B cell (primary cell): ENCODE data around the gene AGTR1. TPM values are rescaled to one million over a fixed set of nuclear protein-coding genes. Genes with fewer than 3 reads are reported as not detected.

Source experiments
- ATAC-seq: fragments of 200-7000 bp; cut with Tn5 transposase; one replicate; pipeline ENCODE4 v1.10.0; 2021; ENCODE audit warnings: low read depth, mild to moderate bottlenecking, moderate number of reproducible peaks, moderate library complexity
- CTCF ChIA-PET: fragments of 350-600 bp; sonication (Branson Sonifier 250); formaldehyde crosslinking; loops from one replicate; lab custom pipeline; 2021; ENCODE audit warnings: antibody characterized with exemption, inconsistent platforms; lab: Charles Lee
- POLR2A ChIA-PET: fragments of 350-600 bp; sonication (Branson Sonifier 250); formaldehyde crosslinking; loops from one replicate; lab custom pipeline; 2021; ENCODE audit warnings: antibody characterized with exemption; lab: Charles Lee
- DNase-seq: peaks from one replicate; pipeline ENCODE4 v3.0.0; 2013
- H2AFZ ChIP-seq: 2 replicates; pipeline ENCODE4 v1.6.1; 2012; ENCODE audit warnings: mild to moderate bottlenecking, low read depth, low read length; ENCODE audit not compliant: insufficient read depth, poor library complexity, severe bottlenecking
- H3K27ac ChIP-seq, 2 donors: 1 replicate in 1 of 2; 2 replicates in 1 of 2; pipeline ENCODE4 v1.5.1; 2012 to 2013; ENCODE audit warnings: low read length in 2 of 2, mild to moderate bottlenecking in 2 of 2, moderate library complexity in 1 of 2
- H3K27me3 ChIP-seq, 4 experiments: fragments of 200-600 bp in 1 of 4; sonication (generic) in 1 of 4; replicated peaks in 1 of 4; 1 replicate in 2 of 4; 2 replicates in 2 of 4; pipeline versions ENCODE4 v1.6.1 to v1.7.0; 2013 to 2016; ENCODE audit warnings: low read length in 3 of 4, mild to moderate bottlenecking in 2 of 4, mixed read lengths in 1 of 4, moderate library complexity in 1 of 4; ENCODE audit not compliant: insufficient read depth in 4 of 4, control insufficient read depth in 3 of 4; ENCODE audit errors: control extremely low read depth in 1 of 4
- H3K36me3 ChIP-seq, 2 experiments: replicated peaks in 1 of 2; 1 replicate in 1 of 2; 2 replicates in 1 of 2; pipeline versions ENCODE4 v1.6.1 to v1.7.1; 2013; ENCODE audit warnings: low read length in 1 of 2; ENCODE audit not compliant: insufficient read depth in 2 of 2, control insufficient read depth in 1 of 2; ENCODE audit errors: control extremely low read depth in 1 of 2, extremely low read depth in 1 of 2
- H3K4me1 ChIP-seq, 2 donors: fragments of 200-600 bp in 1 of 2; sonication (generic) in 1 of 2; 1 replicate in 1 of 2; 2 replicates in 1 of 2; pipeline versions ENCODE4 v1.5.1 to v1.6.1; 2013 to 2017; ENCODE audit warnings: low read length in 2 of 2; ENCODE audit not compliant: control insufficient read depth in 2 of 2, insufficient read depth in 2 of 2
- H3K4me2 ChIP-seq: replicated peaks from 2 replicates; pipeline ENCODE3; 2012; ENCODE audit warnings: mild to moderate bottlenecking, low read depth, low read length; ENCODE audit not compliant: poor library complexity, severe bottlenecking
- H3K4me3 ChIP-seq, 5 experiments: fragments of 200-600 bp in 1 of 5; sonication (generic) in 1 of 5; 1 replicate in 3 of 5; 2 replicates in 2 of 5; pipeline versions ENCODE4 v1.5.1 to v1.7.0; 2011 to 2016; ENCODE audit warnings: low read length in 4 of 5, mild to moderate bottlenecking in 4 of 5, low read depth in 2 of 5, control low read depth in 1 of 5, moderate library complexity in 1 of 5; ENCODE audit not compliant: insufficient read depth in 1 of 5; ENCODE audit errors: control extremely low read depth in 1 of 5, extremely low read depth in 1 of 5
- H3K79me2 ChIP-seq: fragments of 200-600 bp; sonication (generic); one replicate; pipeline ENCODE4 v1.6.0; 2016; ENCODE audit warnings: low read length; ENCODE audit not compliant: control insufficient read depth, insufficient read depth
- H3K9ac ChIP-seq: fragments of 200-600 bp; sonication (generic); 2 replicates; pipeline ENCODE4 v1.6.1; 2017; ENCODE audit warnings: mild to moderate bottlenecking, low read length, moderate library complexity
- H3K9me3 ChIP-seq, 3 donors: one replicate each; pipeline versions ENCODE4 v1.6.1 to v1.7.1; 2013; ENCODE audit warnings: low read length in 2 of 3; ENCODE audit not compliant: control insufficient read depth in 2 of 3, insufficient read depth in 1 of 3; ENCODE audit errors: control extremely low read depth in 1 of 3
- H4K20me1 ChIP-seq: 2 replicates; pipeline ENCODE4 v1.6.0; 2012; ENCODE audit warnings: mild to moderate bottlenecking, low read length; ENCODE audit not compliant: insufficient read depth, control insufficient read depth, poor library complexity, severe bottlenecking
- H3K27ac Mint-ChIP-seq: one replicate; pipeline ENCODE4 v1.8.0; 2021; ENCODE audit warnings: mixed read lengths
- H3K27me3 Mint-ChIP-seq: one replicate; pipeline ENCODE4 v1.8.0; 2021; ENCODE audit warnings: mixed read lengths
- H3K4me1 Mint-ChIP-seq: one replicate; pipeline ENCODE4 v1.8.0; 2021; ENCODE audit warnings: mixed read lengths
- H3K4me3 Mint-ChIP-seq: one replicate; pipeline ENCODE4 v1.8.0; 2021; ENCODE audit warnings: mixed read lengths
- H3K9me3 Mint-ChIP-seq: one replicate; pipeline ENCODE4 v1.8.0; 2022; ENCODE audit warnings: mixed read lengths; ENCODE audit not compliant: insufficient read depth
- CTCF ChIP-seq: fragments of 200-600 bp; IDR thresholded peaks from one replicate; pipeline ENCODE4 v1.8.0; 2022; ENCODE audit warnings: antibody characterized with exemption, mild to moderate bottlenecking
- EZH2 ChIP-seq: IDR thresholded peaks from 2 replicates; pipeline ENCODE4 v1.6.1; 2012; ENCODE audit warnings: borderline replicate concordance, low read depth, mild to moderate bottlenecking, moderate library complexity, low read length; ENCODE audit not compliant: insufficient read depth, poor library complexity, severe bottlenecking
- WGBS: methylation state at CpG from one replicate; pipeline ENCODE4 v1.1.5; 2013; ENCODE audit warnings: missing lambda C conversion rate; ENCODE audit not compliant: insufficient coverage; 5-methylcytosine and 5-hydroxymethylcytosine counted together
- intact Hi-C: fragments of 100-400 bp; cut with micrococcal nuclease; formaldehyde crosslinking; loops from one replicate; pipeline ENCODE4 v1.10.0; 2022
- polyA plus RNA-seq: library from polyadenylated mRNA; depleted of rRNA; stranded (reverse); fragments of >200 nt; gene quantifications from 2 replicates; pipeline ENCODE4 v1.2.3, GENCODE V29; 2012
- total RNA-seq, 2 donors: library from RNA; stranded (reverse); fragments of 120-200 nt in 1 of 2; gene quantifications; 1 replicate in 1 of 2; 2 replicates in 1 of 2; pipeline versions ENCODE4 v1.2.3 to v1.2.4, GENCODE V29; 2013 to 2022

The AGTR1 gene
- total and polyA plus RNA-seq, 2 donors (not counting 1 experiment from before 2014, with no cell fraction given), result not detected

DNA sequence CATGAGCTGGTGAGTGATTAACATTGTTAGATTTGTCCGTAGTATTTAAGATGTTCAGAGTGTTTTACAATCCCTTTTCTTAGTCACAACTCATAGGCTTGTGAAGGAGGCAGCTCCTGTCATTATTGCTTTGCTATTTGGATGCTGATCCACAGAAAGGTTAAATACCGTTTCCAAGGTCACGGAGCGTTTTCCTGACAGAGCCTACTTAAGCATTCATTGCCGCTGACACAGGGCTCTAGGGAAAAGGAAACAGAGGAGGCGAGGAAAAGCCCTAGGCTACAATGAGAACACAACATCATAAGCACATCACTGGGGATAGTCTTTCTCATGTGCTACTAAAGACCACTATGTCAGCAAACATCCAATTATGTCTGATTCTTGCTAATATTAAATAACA is 91.4 kb downstream of the AGTR1 start:
- Mint-ChIP-seq H3K27me3 (no peaks in the 10 kb centered on the region), H3K9me3 (no peaks in the 10 kb centered on the region), H3K27ac (no peak overlapping the region), H3K4me3 (no peak overlapping the region), H3K4me1 (no peaks in the 10 kb centered on the region)
- ChIA-PET POLR2A (no interaction called here), CTCF (no interaction called here)
- no peak for DNase-seq
- no peak overlapping the region for H3K4me2 ChIP-seq
- H3K4me1 ChIP-seq, result no peaks in the 10 kb centered on the region
- no peak overlapping the region for H3K27ac ChIP-seq
- no peak overlapping the region for H2AFZ ChIP-seq
- H3K4me3 ChIP-seq, result no peak overlapping the region
- intact Hi-C loops, result no loop called here
- no peaks in the 10 kb centered on the region for H3K36me3 ChIP-seq
- TF ChIP-seq EZH2 (no peak), CTCF (no peak)
- peaks cover 0 to 2% (median 0%) of the 10 kb centered on the region in 3 donors for H3K9me3 ChIP-seq
- 71% methylated on average over 1 of the region's 6 CpGs for WGBS
- H3K27me3 ChIP-seq, result no peaks in the 10 kb centered on the region
- no peak overlapping the region for H3K9ac ChIP-seq
- ATAC-seq, result no peak
- no peaks in the 10 kb centered on the region for H3K79me2 ChIP-seq
- H4K20me1 ChIP-seq, result no peaks in the 10 kb centered on the region

- no peak for DNase-seq
- no peak for ATAC-seq
- no peaks in the 10 kb centered on the region for H3K27me3 Mint-ChIP-seq
- no peaks in the 10 kb centered on the region for H3K27me3 ChIP-seq
- ChIA-PET POLR2A (no interaction called here), CTCF (no interaction called here)
- WGBS, result no CpG with 5 or more reads among the region's 2 CpGs
- no peak overlapping the region for H3K4me3 ChIP-seq
- H4K20me1 ChIP-seq, result no peaks in the 10 kb centered on the region
- peaks cover 0 to 2% (median 0%) of the 10 kb centered on the region in 3 donors for H3K9me3 ChIP-seq
- no peak for TF ChIP-seq CTCF
- no peak for TF ChIP-seq EZH2
- H3K4me1 Mint-ChIP-seq, result no peaks in the 10 kb centered on the region
- no peak overlapping the region for H3K9ac ChIP-seq
- H3K27ac Mint-ChIP-seq, result no peak overlapping the region
- no peaks in the 10 kb centered on the region for H3K36me3 ChIP-seq
- no peaks in the 10 kb centered on the region for H3K79me2 ChIP-seq
- no peak overlapping the region for H3K27ac ChIP-seq
- no peaks in the 10 kb centered on the region for H3K9me3 Mint-ChIP-seq
- H2AFZ ChIP-seq, result no peak overlapping the region
- no peak overlapping the region for H3K4me2 ChIP-seq
- H3K4me3 Mint-ChIP-seq, result no peak overlapping the region
- no peaks in the 10 kb centered on the region for H3K4me1 ChIP-seq
- intact Hi-C loops, result no loop called here
These were observed 92.2 kb downstream of the AGTR1 start for GRCh38 chr3:148789906-148790305.
